SK-N-SH (cell line): ENCODE results near the gene SH3BGRL2. TPM values are rescaled to one million over a fixed set of nuclear protein-coding genes. Genes with fewer than 3 reads are reported as not detected.

Source experiments
- CTCF ChIA-PET: fragments of 300-600, 350-600 bp; formaldehyde crosslinking; extraction: SDS; loops from one replicate; lab custom pipeline; 2021; lab: Yijun Ruan, JAX
- POLR2A ChIA-PET: fragments of 350-600 bp; sonication (Branson Sonifier 250); formaldehyde crosslinking; extraction: SDS; loops from one replicate; lab custom pipeline; 2020; ENCODE audit warnings: antibody characterized with exemption, inconsistent platforms; lab: Yijun Ruan, JAX
- DNase-seq: peaks from one replicate; pipeline ENCODE4 v3.0.0; 2012
- H2AFZ ChIP-seq: fragments of 200-600 bp; sonication (generic); 2 replicates; pipeline ENCODE4 v1.8.1; 2016; ENCODE audit warnings: antibody characterized with exemption, mild to moderate bottlenecking, low read depth
- H3F3A ChIP-seq: fragments of 200-600 bp; sonication (generic); replicated peaks from 2 replicates; pipeline ENCODE3; 2016; ENCODE audit warnings: antibody characterized with exemption, mild to moderate bottlenecking; ENCODE audit not compliant: insufficient read depth
- H3K27ac ChIP-seq, 2 experiments: fragments of 200-500 bp in 1 of 2; fragments of 200-600 bp in 1 of 2; sonication (Bioruptor generic) in 1 of 2; sonication (generic), shearing (Covaris generic) in 1 of 2; 2 replicates each; pipeline versions ENCODE4 v1.5.1 to v1.6.1; 2014 to 2016; ENCODE audit warnings: low read depth in 2 of 2, inconsistent platforms in 1 of 2, low read length in 1 of 2, mild to moderate bottlenecking in 1 of 2, mixed read lengths in 1 of 2
- H3K27me3 ChIP-seq: fragments of 200-600 bp; sonication (generic), shearing (Covaris generic); 2 replicates; pipeline ENCODE4 v1.6.1; 2016; ENCODE audit warnings: mixed run types; ENCODE audit not compliant: insufficient read depth
- H3K36me3 ChIP-seq, 2 experiments: fragments of 200-500 bp in 1 of 2; fragments of 200-600 bp in 1 of 2; sonication (Bioruptor generic) in 1 of 2; sonication (generic) in 1 of 2; replicated peaks in 1 of 2; 2 replicates each; pipeline versions ENCODE3 to v1.5.1; 2014 to 2016; ENCODE audit warnings: low read length in 1 of 2, mild to moderate bottlenecking in 1 of 2; ENCODE audit not compliant: insufficient read depth in 2 of 2, control insufficient read depth in 1 of 2
- H3K4me1 ChIP-seq, 2 experiments: fragments of 200-500 bp in 1 of 2; fragments of 200-600 bp in 1 of 2; sonication (Bioruptor generic) in 1 of 2; sonication (generic), shearing (Covaris generic) in 1 of 2; 2 replicates each; pipeline versions ENCODE4 v1.5.1 to v1.6.1; 2014 to 2016; ENCODE audit warnings: low read depth in 1 of 2, low read length in 1 of 2, mixed run types in 1 of 2; ENCODE audit not compliant: insufficient read depth in 2 of 2, control insufficient read depth in 1 of 2
- H3K4me2 ChIP-seq: fragments of 200-600 bp; sonication (generic), shearing (Covaris generic); 2 replicates; pipeline ENCODE4 v1.6.1; 2017; ENCODE audit warnings: mixed run types
- H3K4me3 ChIP-seq, 2 experiments: fragments of 200-500 bp in 1 of 2; fragments of 200-600 bp in 1 of 2; sonication (Bioruptor generic) in 1 of 2; sonication (generic), shearing (Covaris generic) in 1 of 2; 2 replicates each; pipeline versions ENCODE4 v1.5.1 to v1.8.1; 2014 to 2016; ENCODE audit warnings: low read depth in 2 of 2, inconsistent platforms in 1 of 2, low read length in 1 of 2, mild to moderate bottlenecking in 1 of 2, mixed read lengths in 1 of 2, moderate library complexity in 1 of 2
- H3K79me2 ChIP-seq: fragments of 200-600 bp; sonication (generic); 2 replicates; pipeline ENCODE4 v1.8.1; 2017; ENCODE audit warnings: mild to moderate bottlenecking; ENCODE audit not compliant: insufficient read depth
- H3K9ac ChIP-seq: fragments of 200-600 bp; sonication (generic); 2 replicates; pipeline ENCODE4 v1.6.1; 2017; ENCODE audit warnings: mixed run types
- H3K9me2 ChIP-seq: fragments of 200-600 bp; sonication (generic); 2 replicates; pipeline ENCODE4 v1.6.1; 2017; ENCODE audit warnings: mixed run types
- H3K9me3 ChIP-seq: fragments of 200-600 bp; sonication (generic); 2 replicates; pipeline ENCODE4 v1.6.1; 2017; ENCODE audit warnings: mixed run types, mild to moderate bottlenecking, moderate library complexity
- H4K20me1 ChIP-seq: fragments of 200-600 bp; sonication (generic); 2 replicates; pipeline ENCODE4 v1.6.1; 2017; ENCODE audit warnings: mild to moderate bottlenecking, mixed run types; ENCODE audit not compliant: insufficient read depth
- FOSL2 ChIP-seq: IDR thresholded peaks from 2 replicates; pipeline ENCODE4 v1.4.0; 2012; ENCODE audit warnings: low read depth, mild to moderate bottlenecking, moderate library complexity, borderline replicate concordance
- FOXJ3 ChIP-seq: sonication (generic); formaldehyde crosslinking; IDR thresholded peaks from 2 replicates; pipeline ENCODE4 v1.5.1; 2020; ENCODE audit warnings: mild to moderate bottlenecking, missing genetic modification reagents
- FOXM1 ChIP-seq: IDR thresholded peaks from 2 replicates; pipeline ENCODE4 v1.4.0; 2012; ENCODE audit warnings: low read depth, mild to moderate bottlenecking
- GABPA ChIP-seq: IDR thresholded peaks from 2 replicates; pipeline ENCODE4 v1.4.0; 2012; ENCODE audit warnings: low read depth, mild to moderate bottlenecking
- GATA2 ChIP-seq: sonication (generic); formaldehyde crosslinking; IDR thresholded peaks from 2 replicates; pipeline ENCODE4 v1.5.0; 2020; ENCODE audit warnings: mild to moderate bottlenecking, missing genetic modification reagents
- JUND ChIP-seq: IDR thresholded peaks from 2 replicates; pipeline ENCODE4 v1.4.0; 2012
- MXI1 ChIP-seq: IDR thresholded peaks from 2 replicates; pipeline ENCODE4 v1.6.1; 2012; ENCODE audit warnings: mild to moderate bottlenecking, low read depth, low read length, improper control_type of control experiment
- RAD21 ChIP-seq: IDR thresholded peaks from 2 replicates; pipeline ENCODE4 v1.6.1; 2012; ENCODE audit warnings: mild to moderate bottlenecking, low read length
- RFX5 ChIP-seq: IDR thresholded peaks from 2 replicates; pipeline ENCODE4 v1.6.1; 2012; ENCODE audit warnings: mild to moderate bottlenecking, improper control_type of control experiment, low read length
- SIN3A ChIP-seq: IDR thresholded peaks from 2 replicates; pipeline ENCODE4 v1.6.1; 2012; ENCODE audit warnings: low read depth, mild to moderate bottlenecking, low read length, moderate library complexity, borderline replicate concordance
- SMC3 ChIP-seq: IDR thresholded peaks from 2 replicates; pipeline ENCODE4 v1.6.1; 2012; ENCODE audit warnings: low read depth, low read length, improper control_type of control experiment
- TCF12 ChIP-seq: IDR thresholded peaks from 2 replicates; pipeline ENCODE4 v1.4.0; 2012
- TEAD4 ChIP-seq: IDR thresholded peaks from 2 replicates; pipeline ENCODE4 v1.4.0; 2012; ENCODE audit warnings: mild to moderate bottlenecking, borderline replicate concordance; ENCODE audit not compliant: insufficient read depth
- YY1 ChIP-seq: IDR thresholded peaks from 2 replicates; pipeline ENCODE4 v1.4.0; 2012; ENCODE audit warnings: low read depth, mild to moderate bottlenecking
- WGBS: methylation state at CpG from one replicate; pipeline ENCODE4 v1.1.6; 2017; ENCODE audit warnings: low lambda C conversion rate; 5-methylcytosine and 5-hydroxymethylcytosine counted together
- polyA plus RNA-seq, 3 experiments: library from polyadenylated mRNA; depleted of rRNA; stranded (reverse); fragments of >200 nt; gene quantifications; 2 replicates each; pipeline ENCODE4 v1.2.3, GENCODE V29; 2012
- TF ChIP-seq, protein P1 (sequence below): IDR thresholded peaks from 2 replicates; pipeline ENCODE4 v1.4.0; 2012; ENCODE audit warnings: low read depth, borderline replicate concordance
- TF ChIP-seq, protein P2 (sequence below): IDR thresholded peaks from 2 replicates; pipeline ENCODE4 v1.4.0; 2012; ENCODE audit warnings: low read depth
- TF ChIP-seq, protein P3 (sequence below): fragments of 200-600 bp; sonication (generic); IDR thresholded peaks from 2 replicates; pipeline ENCODE4 v1.6.1; 2017; ENCODE audit warnings: antibody characterized with exemption, mild to moderate bottlenecking, moderate library complexity
- TF ChIP-seq, protein P4 (sequence below): IDR thresholded peaks from 2 replicates; pipeline ENCODE4 v1.6.1; 2012; ENCODE audit warnings: mild to moderate bottlenecking, low read depth, low read length, moderate library complexity

The SH3BGRL2 gene
- polyA plus RNA-seq, 1 of the 3 experiments (the other 2 are of a cell fraction): 1.4 TPM

DNA sequence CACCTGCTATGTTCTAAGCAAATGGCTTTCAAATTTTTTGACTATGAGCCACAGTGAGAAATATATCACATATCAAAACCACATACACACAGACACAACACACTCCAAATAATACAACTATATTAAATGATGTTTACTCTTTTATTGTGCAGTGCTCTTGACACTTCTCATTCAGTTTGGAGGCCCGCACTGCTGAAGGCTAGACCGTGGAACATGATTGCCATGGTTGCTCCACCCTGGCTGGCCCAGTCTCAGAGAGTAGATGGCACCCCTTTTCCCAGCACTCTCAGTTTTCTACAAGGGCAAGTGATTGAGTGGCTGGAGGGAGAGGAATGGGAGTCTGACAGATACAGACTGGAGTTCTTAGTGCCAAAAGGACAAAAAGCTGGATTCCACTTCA is 86.9 kb downstream of the SH3BGRL2 start:
- WGBS: 79% methylated on average over 2 of the region's 2 CpGs
- H3K27me3 ChIP-seq: no peaks in the 10 kb centered on the region
- DNase-seq: no peak
- H3K79me2 ChIP-seq: no peaks in the 10 kb centered on the region
- no peak for TF ChIP-seq TEAD4
- TF ChIP-seq GATA2: no peak
- no peak for TF ChIP-seq JUND
- no peaks in the 10 kb centered on the region for H3K9me2 ChIP-seq
- H3K4me3 ChIP-seq: no peak overlapping the region
- ChIA-PET CTCF (interaction anchor here (0.5 to 2.0 kb wide), 5 partner anchors 11 to 152 kb away, joined by 3 to 6 read pairs (median 3); no protein-coding TSS in a partner anchor), POLR2A (no interaction called here)
- H4K20me1 ChIP-seq: no peaks in the 10 kb centered on the region
- H3K27ac ChIP-seq: no peak overlapping the region
- no peak overlapping the region for H3K9ac ChIP-seq
- no peaks in the 10 kb centered on the region for H3F3A ChIP-seq
- no peak overlapping the region for H2AFZ ChIP-seq
- H3K36me3 ChIP-seq: no peaks in the 10 kb centered on the region
- no peaks in the 10 kb centered on the region; a peak in 1 of 4 replicates for H3K4me1 ChIP-seq
- no peak overlapping the region for H3K4me2 ChIP-seq
- H3K9me3 ChIP-seq: no peaks in the 10 kb centered on the region

DNA sequence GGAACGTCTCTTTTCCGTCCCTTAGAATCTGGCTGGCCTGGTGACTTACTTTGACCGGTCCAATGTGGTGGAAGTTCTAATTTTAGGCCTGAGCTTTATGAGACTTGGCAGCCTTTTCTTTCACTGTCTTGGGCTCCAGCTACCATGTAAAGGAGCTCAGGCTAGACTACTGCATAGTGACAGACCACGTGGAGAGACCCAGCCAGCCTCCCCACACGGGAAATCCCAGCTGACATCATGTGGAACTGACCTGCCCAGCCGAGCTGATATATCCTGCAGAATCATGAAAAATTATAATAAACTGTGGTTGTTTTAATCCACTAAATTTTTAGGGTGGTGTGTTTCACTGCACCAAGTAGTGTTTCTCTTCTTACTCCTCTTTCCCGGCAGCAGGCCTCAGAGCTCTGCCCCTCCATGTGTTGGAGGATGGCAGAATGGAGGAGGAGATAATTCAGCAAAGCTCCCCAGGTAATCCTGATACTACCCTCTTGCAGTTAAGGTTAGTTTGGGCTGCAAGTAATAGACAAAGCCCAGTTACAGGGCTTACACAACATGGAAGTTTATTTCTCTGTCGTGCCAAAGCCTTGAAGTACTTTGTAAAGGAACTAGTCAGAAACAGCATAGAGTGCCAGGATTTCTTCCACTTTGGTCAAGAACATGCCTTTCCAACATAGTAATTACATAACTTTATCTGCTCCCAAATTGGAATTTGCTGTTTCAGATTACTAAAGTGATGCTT is 87.5 kb downstream of the SH3BGRL2 start:
- WGBS: 82% methylated on average over 8 of the region's 8 CpGs
- Histone ChIP-seq H2AFZ (no peak overlapping the region), H3K4me2 (no peak overlapping the region), H3K79me2 (no peaks in the 10 kb centered on the region), H3K9me3 (no peaks in the 10 kb centered on the region), H3K9me2 (no peaks in the 10 kb centered on the region), H3K4me1 (no peaks in the 10 kb centered on the region; a peak in 1 of 4 replicates), H3K27ac (no peak overlapping the region), H3F3A (no peaks in the 10 kb centered on the region), H4K20me1 (no peaks in the 10 kb centered on the region), H3K9ac (no peak overlapping the region), H3K36me3 (no peaks in the 10 kb centered on the region), H3K27me3 (no peaks in the 10 kb centered on the region), H3K4me3 (no peak overlapping the region)
- ChIA-PET CTCF (interaction anchor here (0.8 to 2.0 kb wide), 3 partner anchors 8 to 151 kb away, joined by 3 to 6 read pairs (median 4); no protein-coding TSS in a partner anchor), POLR2A (no interaction called here)
- TF ChIP-seq, protein P1, sequence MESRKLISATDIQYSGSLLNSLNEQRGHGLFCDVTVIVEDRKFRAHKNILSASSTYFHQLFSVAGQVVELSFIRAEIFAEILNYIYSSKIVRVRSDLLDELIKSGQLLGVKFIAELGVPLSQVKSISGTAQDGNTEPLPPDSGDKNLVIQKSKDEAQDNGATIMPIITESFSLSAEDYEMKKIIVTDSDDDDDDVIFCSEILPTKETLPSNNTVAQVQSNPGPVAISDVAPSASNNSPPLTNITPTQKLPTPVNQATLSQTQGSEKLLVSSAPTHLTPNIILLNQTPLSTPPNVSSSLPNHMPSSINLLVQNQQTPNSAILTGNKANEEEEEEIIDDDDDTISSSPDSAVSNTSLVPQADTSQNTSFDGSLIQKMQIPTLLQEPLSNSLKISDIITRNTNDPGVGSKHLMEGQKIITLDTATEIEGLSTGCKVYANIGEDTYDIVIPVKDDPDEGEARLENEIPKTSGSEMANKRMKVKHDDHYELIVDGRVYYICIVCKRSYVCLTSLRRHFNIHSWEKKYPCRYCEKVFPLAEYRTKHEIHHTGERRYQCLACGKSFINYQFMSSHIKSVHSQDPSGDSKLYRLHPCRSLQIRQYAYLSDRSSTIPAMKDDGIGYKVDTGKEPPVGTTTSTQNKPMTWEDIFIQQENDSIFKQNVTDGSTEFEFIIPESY: no peak
- TF ChIP-seq SMC3 (no peak), MXI1 (no peak), SIN3A (no peak), FOXM1 (no peak), GABPA (no peak), RFX5 (no peak), YY1 (no peak), FOSL2 (no peak), TCF12 (no peak), FOXJ3 (CRISPR knock-in tag) (no peak), TEAD4 (no peak), RAD21 (no peak)
- TF ChIP-seq, protein P2, sequence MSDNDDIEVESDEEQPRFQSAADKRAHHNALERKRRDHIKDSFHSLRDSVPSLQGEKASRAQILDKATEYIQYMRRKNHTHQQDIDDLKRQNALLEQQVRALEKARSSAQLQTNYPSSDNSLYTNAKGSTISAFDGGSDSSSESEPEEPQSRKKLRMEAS: no peak
- TF ChIP-seq, protein P3, sequence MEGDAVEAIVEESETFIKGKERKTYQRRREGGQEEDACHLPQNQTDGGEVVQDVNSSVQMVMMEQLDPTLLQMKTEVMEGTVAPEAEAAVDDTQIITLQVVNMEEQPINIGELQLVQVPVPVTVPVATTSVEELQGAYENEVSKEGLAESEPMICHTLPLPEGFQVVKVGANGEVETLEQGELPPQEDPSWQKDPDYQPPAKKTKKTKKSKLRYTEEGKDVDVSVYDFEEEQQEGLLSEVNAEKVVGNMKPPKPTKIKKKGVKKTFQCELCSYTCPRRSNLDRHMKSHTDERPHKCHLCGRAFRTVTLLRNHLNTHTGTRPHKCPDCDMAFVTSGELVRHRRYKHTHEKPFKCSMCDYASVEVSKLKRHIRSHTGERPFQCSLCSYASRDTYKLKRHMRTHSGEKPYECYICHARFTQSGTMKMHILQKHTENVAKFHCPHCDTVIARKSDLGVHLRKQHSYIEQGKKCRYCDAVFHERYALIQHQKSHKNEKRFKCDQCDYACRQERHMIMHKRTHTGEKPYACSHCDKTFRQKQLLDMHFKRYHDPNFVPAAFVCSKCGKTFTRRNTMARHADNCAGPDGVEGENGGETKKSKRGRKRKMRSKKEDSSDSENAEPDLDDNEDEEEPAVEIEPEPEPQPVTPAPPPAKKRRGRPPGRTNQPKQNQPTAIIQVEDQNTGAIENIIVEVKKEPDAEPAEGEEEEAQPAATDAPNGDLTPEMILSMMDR: no peak
- TF ChIP-seq, protein P4, sequence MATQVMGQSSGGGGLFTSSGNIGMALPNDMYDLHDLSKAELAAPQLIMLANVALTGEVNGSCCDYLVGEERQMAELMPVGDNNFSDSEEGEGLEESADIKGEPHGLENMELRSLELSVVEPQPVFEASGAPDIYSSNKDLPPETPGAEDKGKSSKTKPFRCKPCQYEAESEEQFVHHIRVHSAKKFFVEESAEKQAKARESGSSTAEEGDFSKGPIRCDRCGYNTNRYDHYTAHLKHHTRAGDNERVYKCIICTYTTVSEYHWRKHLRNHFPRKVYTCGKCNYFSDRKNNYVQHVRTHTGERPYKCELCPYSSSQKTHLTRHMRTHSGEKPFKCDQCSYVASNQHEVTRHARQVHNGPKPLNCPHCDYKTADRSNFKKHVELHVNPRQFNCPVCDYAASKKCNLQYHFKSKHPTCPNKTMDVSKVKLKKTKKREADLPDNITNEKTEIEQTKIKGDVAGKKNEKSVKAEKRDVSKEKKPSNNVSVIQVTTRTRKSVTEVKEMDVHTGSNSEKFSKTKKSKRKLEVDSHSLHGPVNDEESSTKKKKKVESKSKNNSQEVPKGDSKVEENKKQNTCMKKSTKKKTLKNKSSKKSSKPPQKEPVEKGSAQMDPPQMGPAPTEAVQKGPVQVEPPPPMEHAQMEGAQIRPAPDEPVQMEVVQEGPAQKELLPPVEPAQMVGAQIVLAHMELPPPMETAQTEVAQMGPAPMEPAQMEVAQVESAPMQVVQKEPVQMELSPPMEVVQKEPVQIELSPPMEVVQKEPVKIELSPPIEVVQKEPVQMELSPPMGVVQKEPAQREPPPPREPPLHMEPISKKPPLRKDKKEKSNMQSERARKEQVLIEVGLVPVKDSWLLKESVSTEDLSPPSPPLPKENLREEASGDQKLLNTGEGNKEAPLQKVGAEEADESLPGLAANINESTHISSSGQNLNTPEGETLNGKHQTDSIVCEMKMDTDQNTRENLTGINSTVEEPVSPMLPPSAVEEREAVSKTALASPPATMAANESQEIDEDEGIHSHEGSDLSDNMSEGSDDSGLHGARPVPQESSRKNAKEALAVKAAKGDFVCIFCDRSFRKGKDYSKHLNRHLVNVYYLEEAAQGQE: no peak
- DNase-seq: no peak
